Loucy (cell line): Measurements from ENCODE around the gene TMEM132A.

Experiments used
- H2AFZ ChIP-seq: fragments of 200-600 bp; sonication (generic); 2 replicates; pipeline ENCODE4 v1.6.0; 2016; ENCODE audit warnings: antibody characterized with exemption, mild to moderate bottlenecking, low read length, moderate library complexity
- H3F3A ChIP-seq: fragments of 200-600 bp; 2 replicates; pipeline ENCODE4 v1.6.0; 2016; ENCODE audit warnings: antibody characterized with exemption, low read depth, mild to moderate bottlenecking
- H3K27me3 ChIP-seq: fragments of 200-600 bp; sonication (generic); 2 replicates; pipeline ENCODE4 v1.6.1; 2014; ENCODE audit warnings: low read length, mild to moderate bottlenecking; ENCODE audit not compliant: insufficient read depth, poor library complexity, severe bottlenecking
- H3K36me3 ChIP-seq: fragments of 200-600 bp; sonication (generic); 2 replicates; pipeline ENCODE4 v1.6.1; 2016; ENCODE audit warnings: low read length; ENCODE audit not compliant: insufficient read depth
- H3K4me1 ChIP-seq: fragments of 200-600 bp; sonication (generic); 2 replicates; pipeline ENCODE4 v1.5.1; 2014; ENCODE audit warnings: low read length, mild to moderate bottlenecking; ENCODE audit not compliant: insufficient read depth, poor library complexity, severe bottlenecking
- H3K4me2 ChIP-seq: fragments of 200-600 bp; sonication (generic); 2 replicates; pipeline ENCODE4 v1.6.0; 2014; ENCODE audit warnings: antibody characterized with exemption, low read length, low read depth, mild to moderate bottlenecking; ENCODE audit not compliant: poor library complexity, severe bottlenecking
- H3K4me3 ChIP-seq: fragments of 200-600 bp; sonication (generic); 2 replicates; pipeline ENCODE4 v1.5.1; 2014; ENCODE audit warnings: low read length, mild to moderate bottlenecking, mixed read lengths; ENCODE audit not compliant: poor library complexity, severe bottlenecking
- H3K79me2 ChIP-seq: fragments of 200-600 bp; sonication (generic); 2 replicates; pipeline ENCODE4 v1.6.1; 2014; ENCODE audit warnings: low read length; ENCODE audit not compliant: insufficient read depth
- H3K9ac ChIP-seq: fragments of 200-600 bp; sonication (generic); 2 replicates; pipeline ENCODE4 v1.6.0; 2014; ENCODE audit warnings: mild to moderate bottlenecking, low read depth, low read length, moderate library complexity; ENCODE audit not compliant: poor library complexity, severe bottlenecking
- H3K9me2 ChIP-seq: fragments of 200-600 bp; sonication (generic); replicated peaks from 2 replicates; pipeline ENCODE4 v1.6.1; 2016; ENCODE audit warnings: low read depth, low read length, mixed read lengths
- H3K9me3 ChIP-seq: fragments of 200-600 bp; sonication (generic); 2 replicates; pipeline ENCODE4 v1.6.1; 2014; ENCODE audit warnings: mild to moderate bottlenecking, antibody characterized with exemption, low read length, low read depth; ENCODE audit not compliant: insufficient read depth
- H4K20me1 ChIP-seq: fragments of 200-600 bp; sonication (generic); 2 replicates; pipeline ENCODE4 v1.6.0; 2014; ENCODE audit warnings: antibody characterized with exemption, low read length, mild to moderate bottlenecking; ENCODE audit not compliant: insufficient read depth, poor library complexity, severe bottlenecking
- CTCF ChIP-seq: fragments of 200-600 bp; sonication (generic); conservative IDR thresholded peaks from 2 replicates; pipeline ENCODE4 v1.5.1; 2014; ENCODE audit warnings: mild to moderate bottlenecking, antibody characterized with exemption, low read length
- EZH2phosphoT487 ChIP-seq: fragments of 200-600 bp; IDR thresholded peaks from 2 replicates; pipeline ENCODE4 v1.6.1; 2018; ENCODE audit warnings: antibody characterized with exemption, mild to moderate bottlenecking, moderate library complexity, borderline replicate concordance

TMEM132A gene

DNA sequence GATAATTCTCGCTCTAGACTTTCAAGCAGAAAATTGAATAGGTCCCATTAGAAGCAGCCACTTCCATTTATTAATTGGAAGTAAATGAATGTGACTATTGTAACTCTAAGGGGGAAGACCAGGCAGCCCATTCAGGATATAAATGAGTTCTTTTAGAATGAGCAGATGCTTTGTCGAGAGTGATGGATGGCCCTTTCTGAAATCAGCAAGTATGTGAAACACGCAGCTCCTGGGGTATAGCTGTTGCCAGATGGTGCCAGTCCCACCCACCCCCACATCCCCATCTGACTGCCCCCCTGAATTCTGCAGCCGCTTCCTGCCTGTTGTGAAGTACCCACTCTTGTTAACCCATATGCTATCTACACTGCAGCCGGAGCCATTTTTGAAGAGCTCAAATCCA is 24.0 kb downstream of the TMEM132A start:
- H3K4me1 ChIP-seq, result peaks cover 5% of the 10 kb centered on the region
- H3K79me2 ChIP-seq, result no peaks in the 10 kb centered on the region
- no peaks in the 10 kb centered on the region for H3K9me3 ChIP-seq
- no peaks in the 10 kb centered on the region for H3K27me3 ChIP-seq
- H3F3A ChIP-seq, result no peaks in the 10 kb centered on the region
- H3K4me3 ChIP-seq, result no peak overlapping the region
- no peak overlapping the region for H3K9ac ChIP-seq
- H3K9me2 ChIP-seq, result no peaks in the 10 kb centered on the region
- H3K36me3 ChIP-seq, result no peaks in the 10 kb centered on the region
- TF ChIP-seq EZH2phosphoT487 (no peak), CTCF (no peak)
- no peak overlapping the region for H3K4me2 ChIP-seq
- no peaks in the 10 kb centered on the region for H4K20me1 ChIP-seq
- no peak overlapping the region for H2AFZ ChIP-seq

- H3K79me2 ChIP-seq, result no peaks in the 10 kb centered on the region
These were observed 25.8 kb downstream of the TMEM132A start for GRCh38 chr11:60950024-60950423.

GRCh38 chr11:60950933-60951605 is 26.8 kb downstream of the TMEM132A start:
- Histone ChIP-seq H3K79me2 (no peaks in the 10 kb centered on the region), H3K9ac (no peak overlapping the region), H3K4me1 (peaks cover 5% of the 10 kb centered on the region), H3K36me3 (no peaks in the 10 kb centered on the region), H3F3A (no peaks in the 10 kb centered on the region), H3K4me2 (no peak overlapping the region), H3K9me2 (no peaks in the 10 kb centered on the region), H3K4me3 (no peak overlapping the region), H3K9me3 (no peaks in the 10 kb centered on the region), H2AFZ (no peak overlapping the region), H3K27me3 (no peaks in the 10 kb centered on the region), H4K20me1 (no peaks in the 10 kb centered on the region)
- TF ChIP-seq EZH2phosphoT487 (no peak), CTCF (no peak)

More at GRCh38 chr11:60950024-60950423, 25.8 kb downstream of the TMEM132A start:
- H3K4me3 ChIP-seq, result no peak overlapping the region
- no peak overlapping the region for H3K9ac ChIP-seq
- no peak for TF ChIP-seq EZH2phosphoT487
- TF ChIP-seq CTCF, result no peak
- no peak overlapping the region for H2AFZ ChIP-seq
- H3K9me3 ChIP-seq, result no peaks in the 10 kb centered on the region
- no peaks in the 10 kb centered on the region for H3K27me3 ChIP-seq
- H3F3A ChIP-seq, result no peaks in the 10 kb centered on the region
- no peaks in the 10 kb centered on the region for H3K36me3 ChIP-seq
- H4K20me1 ChIP-seq, result no peaks in the 10 kb centered on the region
- H3K4me2 ChIP-seq, result no peak overlapping the region
- peaks cover 5% of the 10 kb centered on the region for H3K4me1 ChIP-seq
- no peaks in the 10 kb centered on the region for H3K9me2 ChIP-seq
